NCI-H1092 (cell line): Measurements from ENCODE around the gene CISTR.

ENCODE experiments used
- DNase-seq: peaks from one replicate; lab custom pipeline; 2025; lab: John Stamatoyannopoulos, UW

The CISTR gene

DNA sequence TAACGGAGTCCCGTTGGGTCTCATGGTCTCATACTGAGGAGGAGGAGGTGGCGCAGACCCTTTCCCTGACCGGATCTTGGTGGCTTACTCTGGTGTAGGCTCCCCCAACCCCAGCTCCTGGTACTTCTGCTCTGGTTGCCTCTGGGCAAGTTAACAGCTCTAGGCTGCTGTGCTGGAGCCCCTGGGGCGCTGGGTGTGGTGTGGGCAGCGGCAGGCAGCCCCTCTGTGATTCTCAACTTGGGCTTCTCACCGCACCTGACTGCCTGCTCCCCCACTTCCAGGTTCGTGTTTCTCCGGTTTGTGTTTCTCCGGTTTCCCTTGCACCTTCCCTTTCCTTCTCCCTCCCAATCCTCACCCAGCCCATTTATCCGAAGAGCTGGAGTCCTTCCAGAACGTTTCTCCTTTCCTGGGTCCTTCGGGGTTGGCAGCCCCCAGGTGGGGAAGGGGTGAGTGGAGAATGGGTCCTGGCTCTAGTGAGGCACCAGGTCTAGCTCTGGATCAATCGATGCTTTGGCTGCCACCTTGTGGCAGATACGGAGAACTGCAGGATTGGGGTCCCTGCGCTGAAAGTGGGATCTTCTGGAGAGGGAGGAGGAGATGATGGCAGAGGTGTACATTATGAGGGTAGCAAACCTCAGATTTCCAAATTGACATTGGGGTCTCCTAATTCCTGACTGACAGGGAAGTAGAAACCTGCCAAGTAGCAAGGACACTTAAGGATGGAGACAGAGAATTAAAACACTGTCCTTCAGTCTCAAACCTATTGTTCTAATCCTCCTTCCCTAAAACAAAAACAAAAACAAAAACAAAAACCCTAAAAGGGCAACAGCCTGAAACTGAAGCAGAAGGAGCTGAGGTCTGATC, 8.3 kb downstream of the CISTR start:
- peak; percentile 13 for DNase-seq

DNA sequence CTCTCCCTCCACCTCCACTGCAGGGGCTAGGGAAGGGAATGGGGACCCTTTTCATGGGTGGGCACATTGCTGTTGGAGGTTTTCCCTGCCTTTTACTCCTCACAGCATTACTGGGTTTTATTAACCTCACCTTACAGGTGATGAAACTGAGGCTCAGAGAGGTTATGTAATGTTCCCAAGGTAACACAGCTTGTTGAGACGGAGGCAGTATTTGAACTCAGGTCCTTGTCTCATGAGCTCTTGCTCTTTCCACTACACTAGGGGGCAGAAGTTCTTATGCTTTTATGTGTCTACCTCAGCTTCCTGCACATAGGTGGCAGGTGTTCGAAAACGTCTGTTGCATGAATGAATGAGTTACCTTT, 11.7 kb downstream of the CISTR start:
- DNase-seq: no peak

DNA sequence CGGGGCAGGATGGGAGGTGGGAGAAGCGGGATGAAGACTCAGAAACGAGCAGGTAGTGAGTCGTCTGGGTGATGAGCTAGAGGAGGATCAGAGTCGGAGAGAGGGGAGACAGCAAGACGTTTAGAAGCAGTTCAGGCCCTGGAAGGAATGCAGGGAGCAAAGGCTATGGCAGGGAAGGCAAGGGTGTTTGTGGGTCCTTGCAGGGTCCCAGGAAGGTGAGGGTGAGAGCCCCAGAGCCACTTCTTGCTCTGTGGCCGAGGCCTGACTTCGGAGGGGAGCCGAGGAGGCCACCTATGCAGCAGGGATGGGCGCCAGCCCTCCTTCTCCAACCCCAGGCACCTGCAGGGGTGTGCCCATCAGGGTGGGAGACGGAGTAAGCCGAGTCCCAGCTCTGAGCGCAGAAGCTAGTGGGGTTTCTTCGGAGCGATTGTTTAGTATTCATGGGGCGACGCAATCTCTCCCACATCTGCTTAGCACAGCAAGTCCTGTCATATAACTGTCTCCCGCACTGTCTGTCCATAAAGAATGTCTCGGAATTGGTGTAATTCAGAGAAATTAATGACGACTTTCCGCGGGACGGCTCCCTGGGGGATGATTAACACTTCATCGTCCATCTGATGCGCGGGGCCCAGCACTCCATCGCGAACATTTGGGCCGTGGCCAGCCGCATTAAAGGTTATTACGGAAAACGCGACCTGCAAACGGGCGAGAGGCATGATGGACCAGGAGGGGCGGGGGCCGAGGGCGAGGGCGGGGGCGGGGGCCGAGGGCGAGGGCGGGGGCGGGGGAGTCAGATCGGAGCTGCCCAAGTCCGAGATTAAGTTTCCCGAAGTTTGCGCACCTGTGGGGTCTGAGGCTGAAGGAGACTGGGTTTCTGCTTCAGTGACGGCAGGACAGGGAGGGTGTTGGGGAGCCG, 12.3 kb downstream of the CISTR start:
- peak; percentile 15 for DNase-seq

DNA sequence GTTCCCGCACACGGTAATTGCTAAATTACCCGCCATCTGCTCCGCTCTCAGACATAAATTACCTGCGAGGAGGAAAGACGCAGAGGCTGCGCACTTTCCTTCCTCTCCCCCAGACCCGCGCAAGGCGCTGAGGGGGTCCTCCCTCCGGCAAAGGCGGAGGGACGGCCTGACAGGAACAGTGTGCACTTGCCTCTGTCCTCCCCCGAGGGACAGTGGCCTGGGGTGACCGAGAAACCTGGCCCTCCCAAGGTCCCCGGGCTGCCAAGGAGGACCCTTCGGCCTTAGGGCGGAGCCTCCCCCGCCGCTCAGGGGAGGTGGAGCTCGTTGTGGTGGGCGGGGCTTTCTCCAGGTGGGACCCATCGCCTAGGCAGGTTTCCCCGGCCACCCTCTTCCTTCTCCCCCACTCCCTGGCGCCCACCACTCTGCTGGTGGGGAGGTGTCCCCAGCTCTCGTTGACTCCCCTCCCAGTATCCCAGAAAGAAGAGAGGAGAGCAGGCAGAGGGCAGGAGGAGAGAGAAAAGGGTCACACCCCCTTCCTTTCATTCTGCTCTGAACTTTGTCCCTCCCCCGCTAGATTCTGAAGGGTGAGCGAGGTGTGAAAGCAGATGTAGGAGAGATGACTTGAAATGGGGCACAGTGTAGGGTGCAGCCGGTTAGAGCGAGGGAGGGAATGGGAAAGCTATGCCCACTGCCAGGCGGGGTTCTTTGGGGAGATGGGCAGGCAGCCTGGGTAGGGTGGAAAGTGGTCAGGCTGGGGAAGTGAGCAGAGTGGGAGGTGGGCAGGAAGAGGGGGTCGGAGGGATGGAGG, 13.2 kb downstream of the CISTR start:
- no peak for DNase-seq

DNA sequence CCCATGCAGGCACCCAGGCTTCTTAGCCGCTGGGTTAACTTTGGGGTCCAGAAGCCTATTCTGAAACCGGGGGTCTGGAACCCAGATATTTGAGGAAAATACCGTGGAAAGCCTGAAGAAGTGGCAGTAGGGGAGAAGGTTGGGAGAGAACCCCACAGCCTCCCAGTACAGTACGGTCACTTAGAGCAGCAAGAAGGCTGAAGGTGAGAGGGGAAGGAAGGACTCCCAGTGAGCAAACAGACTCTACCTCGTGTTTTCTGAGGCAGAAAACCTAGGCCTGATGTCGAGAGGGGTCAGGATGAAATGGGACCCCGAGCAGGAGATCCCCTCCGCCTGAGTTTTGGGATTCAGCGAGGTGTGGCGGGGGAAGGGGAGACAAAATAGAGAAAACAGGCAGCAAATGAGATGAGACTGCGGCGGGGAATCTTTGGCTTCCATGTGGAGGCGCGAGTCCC, 13.8 kb downstream of the CISTR start:
- no peak for DNase-seq

DNA sequence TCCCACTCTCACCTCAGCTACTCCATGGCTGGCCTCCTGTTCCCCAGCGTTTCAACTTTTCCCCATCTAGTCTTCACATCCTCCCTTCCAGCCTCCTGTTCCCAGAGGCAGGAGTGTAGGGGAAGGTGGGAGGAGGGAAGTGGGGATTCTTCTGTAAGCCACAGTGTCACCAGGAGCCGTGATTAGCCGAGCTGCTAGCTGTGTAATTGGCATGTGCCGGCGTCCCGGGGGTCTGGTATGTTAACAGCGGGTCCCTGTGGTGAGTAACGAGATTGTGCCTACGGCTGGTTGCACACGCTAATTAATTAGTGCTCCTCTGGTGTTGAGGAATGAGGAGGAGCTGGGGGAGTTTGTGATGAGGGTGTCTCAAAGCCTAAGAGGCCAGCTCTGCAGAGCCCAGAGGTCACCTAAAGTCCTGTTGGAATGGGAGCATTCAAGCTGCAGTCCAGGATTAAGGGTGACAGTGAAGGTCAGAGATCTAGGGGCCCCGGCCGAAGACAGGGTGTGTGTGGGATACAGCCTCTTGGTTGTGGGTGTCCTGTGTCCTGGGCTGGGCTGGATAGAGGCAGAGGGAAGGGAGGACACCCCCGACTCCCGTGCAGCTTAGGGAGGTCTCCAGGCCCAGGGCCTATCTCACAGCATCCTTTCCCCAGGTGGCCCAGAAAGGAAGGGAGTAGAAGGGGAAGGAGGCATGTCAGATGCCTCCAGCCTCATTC, 14.5 kb downstream of the CISTR start:
- DNase-seq: no peak

DNA sequence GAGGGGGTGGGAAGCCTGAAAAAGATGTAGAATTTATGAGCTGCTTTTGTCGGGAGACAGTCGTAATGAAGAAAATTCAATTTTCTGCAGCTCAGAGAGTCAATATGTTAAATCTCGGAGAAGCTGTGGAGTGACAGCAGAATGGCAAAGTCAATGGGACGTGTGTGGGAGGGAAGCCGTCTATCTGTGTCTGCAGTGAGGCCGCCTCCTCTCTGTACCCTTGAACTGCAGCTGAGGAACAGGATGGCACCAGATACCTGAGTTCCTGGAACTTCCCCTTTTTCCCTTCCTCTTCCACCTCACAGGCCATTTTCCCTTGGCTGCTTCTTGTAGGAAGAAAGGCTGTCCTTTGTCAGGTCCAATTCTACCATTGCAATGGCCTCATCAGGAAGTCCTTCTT, 15.2 kb downstream of the CISTR start:
- DNase-seq: no peak

DNA sequence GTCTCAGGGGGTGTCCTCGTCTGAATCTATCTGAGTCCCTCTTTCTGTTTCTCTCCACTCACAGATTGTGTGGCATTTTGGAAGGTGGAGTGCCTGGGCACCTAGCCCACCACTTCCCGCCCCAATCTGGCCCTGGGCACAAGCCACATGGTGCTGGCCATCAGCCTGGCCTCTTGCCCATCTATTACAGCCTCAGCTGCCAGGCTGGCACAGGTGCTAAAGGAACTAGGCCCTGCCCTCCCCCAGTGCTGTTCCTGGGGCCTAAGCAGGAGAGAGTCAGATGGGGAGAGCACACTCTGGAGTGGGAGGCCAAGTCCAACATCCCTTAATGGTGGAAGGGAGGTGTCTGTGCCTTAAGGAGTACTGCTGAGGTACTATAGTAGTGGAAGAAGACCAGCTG, 16.2 kb downstream of the CISTR start:
- peak; percentile 40 for DNase-seq

DNA sequence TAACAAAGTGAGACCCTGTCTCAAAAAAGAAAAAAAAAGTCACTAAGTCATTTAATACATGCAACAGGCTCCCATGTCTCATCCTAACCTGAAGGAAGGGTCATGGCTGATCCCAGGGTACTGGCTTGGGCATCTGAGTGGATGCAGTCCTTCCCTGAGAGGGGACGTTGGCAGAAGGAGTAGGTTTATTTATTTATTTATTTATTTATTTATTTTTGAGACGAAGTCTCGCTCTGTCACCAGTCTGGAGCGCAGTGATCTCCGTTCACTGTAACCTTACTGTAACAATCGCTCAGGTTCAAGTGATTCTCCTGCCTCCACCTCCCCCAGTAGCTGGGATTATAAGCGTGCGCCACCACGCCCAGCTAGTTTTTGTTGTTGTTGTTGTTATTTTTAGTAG, 17.4 kb downstream of the CISTR start:
- no peak for DNase-seq

DNA sequence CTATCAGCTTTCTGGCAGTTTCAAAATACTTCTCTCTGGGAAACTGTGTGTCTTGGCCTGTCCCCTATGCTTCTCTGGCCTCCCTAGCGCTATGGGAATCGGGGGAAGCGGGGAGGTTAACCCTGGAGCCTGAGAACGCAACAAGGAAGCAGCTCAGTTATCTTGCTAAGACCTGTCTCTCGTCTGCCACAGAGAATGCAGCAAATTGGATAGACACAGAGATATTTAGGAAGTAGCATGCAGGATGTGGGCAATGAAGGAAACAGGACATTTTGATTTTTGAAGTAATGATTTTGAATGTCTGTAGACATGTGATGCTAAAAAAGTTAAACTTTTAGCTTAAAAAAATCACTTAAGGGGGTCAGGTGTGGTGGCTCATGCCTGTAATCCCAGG, 18.0 kb downstream of the CISTR start:
- no peak for DNase-seq

DNA sequence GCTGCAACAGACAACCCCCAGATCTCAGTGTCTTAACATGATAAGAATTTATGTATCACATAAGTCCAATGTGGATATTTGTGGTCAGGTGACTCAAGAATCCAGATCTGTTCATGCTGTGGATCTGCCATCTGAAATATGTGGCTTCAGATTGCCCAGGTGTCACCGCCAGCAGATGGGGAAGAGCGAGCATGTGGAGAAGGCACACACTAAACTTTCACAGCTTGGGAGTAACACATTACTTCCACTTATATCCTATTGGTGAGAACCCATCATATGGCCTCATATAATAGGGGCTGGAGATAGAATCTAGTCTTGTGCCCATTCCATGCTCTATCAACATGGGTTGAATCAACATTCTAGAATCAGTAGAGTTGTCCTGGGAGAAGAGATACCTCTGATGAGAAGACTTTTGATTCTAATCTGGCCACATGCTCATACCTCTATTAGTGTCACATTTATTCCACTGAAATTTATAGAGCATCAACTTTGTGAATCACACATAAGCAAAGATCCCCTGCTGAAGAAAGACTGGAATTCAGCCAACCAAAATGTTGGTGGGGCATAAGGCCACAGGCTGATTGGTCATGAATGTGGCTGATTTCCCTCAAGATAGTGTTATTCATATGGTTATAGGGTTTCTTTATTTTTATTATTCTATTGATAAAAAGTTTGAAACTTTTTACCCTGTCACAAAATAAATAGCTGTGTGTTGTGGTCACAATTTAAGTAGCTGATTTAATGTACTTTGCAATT, 18.6 kb downstream of the CISTR start:
- DNase-seq: no peak

DNA sequence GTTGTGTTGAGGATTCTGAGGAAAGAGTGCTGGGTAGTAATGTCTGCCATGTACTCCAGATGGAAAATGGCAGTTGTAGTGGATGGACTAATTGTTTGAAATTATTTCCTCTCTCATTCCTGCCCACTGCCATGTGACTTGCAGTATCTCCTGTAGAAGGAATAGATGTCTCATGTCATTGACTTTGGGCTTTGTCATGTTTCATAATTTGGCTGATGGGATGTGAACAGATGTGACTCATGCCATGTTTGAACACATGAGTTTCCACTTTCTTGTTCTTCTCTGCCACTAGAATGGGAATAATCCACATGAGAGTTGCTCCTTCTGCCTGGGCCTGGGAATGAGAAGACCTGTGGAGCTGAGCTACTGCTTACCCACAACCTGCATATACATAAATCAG, 22.1 kb downstream of the CISTR start:
- no peak for DNase-seq

DNA sequence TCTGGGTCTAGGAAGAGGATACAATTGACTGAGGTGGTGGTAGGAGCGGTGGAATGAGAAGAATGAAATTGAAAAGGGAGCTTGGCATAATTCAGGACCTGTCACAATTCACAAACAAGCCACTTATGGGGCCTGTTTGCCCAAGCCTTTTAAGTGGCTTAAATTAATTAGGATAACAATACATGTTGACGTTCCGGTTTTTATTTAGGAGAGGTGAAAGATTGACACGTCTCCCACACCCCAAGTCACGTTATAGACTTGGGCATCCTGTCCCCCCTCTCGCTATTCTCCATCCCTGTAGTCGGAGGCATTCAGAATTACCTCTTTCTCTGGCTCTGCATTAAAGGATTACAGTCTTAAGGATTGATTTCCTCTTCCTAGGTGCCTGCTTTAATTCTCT, 23.6 kb downstream of the CISTR start:
- DNase-seq: no peak

DNA sequence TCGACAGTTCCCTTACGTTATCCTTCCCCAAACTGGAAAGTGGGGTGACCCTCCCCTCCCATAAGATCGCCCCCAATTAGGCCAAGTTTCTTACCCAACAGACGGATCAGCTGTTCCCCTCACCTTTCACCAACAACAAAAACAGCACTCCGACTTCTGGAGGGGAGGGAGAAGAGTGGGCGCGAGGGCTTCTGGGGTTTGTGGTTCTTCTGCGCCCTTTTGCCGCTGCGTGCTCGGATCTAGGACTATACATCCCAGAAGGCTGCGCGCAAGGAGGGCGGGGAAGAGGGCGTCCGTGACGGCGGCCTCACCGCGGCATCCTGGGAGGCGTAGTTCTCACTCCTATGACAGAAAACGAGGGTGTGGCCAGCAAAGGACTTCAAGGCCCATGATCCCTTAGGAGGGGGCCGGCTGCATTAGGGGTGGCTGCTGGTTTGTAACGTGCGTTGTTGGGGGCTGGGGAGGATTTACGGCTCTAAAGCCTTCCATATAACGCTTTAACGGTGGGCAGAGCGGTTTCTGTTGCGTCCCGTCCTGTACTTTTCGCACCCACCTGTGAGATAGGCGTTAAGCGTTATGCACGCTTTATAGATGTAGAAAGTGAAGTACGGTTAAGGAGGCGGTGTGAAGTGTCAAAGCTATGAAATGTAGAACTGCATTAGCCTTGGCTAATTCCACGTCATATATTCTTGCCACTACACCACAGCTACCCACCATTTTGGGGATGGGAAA, 24.3 kb downstream of the CISTR start, which contains the start of gene CALCOCO1:
Gene CALCOCO1, minus strand, starts transcription at position 143 of the 732 bp plus-strand sequence. CDS start 2,210 bp downstream, outside the sequence.
- DNase-seq: peak; percentile 95

DNA sequence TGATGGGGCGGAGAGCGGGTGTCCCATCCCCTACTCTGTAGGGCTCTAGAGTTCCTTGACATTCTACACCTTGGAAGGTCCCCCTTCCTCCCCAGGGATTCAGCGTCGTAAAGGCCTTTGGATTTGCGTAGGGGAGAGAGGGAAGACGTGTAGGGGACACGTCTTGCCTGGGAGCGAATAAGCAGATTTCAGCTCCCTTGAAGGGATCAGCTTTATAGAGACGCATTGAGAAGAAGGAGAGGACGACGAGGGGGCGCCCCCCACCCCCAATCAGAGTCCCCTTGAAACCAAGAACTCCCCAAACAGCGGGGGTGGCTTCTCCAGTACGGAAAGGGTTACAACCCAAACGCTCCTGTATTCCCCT, 24.9 kb downstream of the CISTR start:
- no peak for DNase-seq

DNA sequence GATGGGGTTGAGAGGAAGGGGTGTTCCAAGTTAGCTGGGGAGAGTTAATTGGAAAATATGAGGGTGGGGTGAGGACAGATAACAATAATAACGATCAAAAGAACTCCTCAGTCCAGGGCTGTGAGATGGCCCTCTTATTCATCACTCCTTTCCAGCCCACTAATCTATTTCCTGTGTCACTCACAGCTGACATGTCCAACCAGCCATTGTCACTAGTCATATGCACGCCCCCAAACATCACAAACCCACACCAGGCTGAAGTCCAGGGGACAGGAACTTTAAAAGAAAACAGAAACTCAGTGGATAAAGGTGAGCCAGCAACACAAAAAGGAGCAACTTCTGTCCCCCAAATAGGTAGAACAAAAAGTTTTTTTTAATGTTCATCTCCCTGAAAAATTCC, 25.4 kb downstream of the CISTR start:
- DNase-seq: no peak

DNA sequence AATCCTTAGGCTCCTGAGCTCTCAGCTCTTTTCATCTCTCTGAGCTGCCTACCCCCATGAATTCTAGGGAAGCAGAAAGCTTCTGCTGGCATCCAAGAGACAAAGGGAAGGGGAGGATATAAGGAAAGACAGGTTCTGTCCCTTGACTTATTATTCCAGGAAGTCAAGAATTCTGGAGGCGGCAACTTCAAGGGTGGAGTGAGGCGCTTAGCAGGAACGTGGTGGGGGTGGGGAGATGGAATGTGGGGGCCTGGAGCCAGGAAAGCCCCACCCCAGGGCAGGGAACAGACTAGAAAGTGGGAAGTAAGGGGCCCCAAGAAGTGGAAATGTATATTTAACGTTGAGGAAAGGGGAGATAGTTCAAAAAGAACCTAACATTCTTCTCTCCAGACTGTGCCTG, 26.0 kb downstream of the CISTR start:
- no peak for DNase-seq

DNA sequence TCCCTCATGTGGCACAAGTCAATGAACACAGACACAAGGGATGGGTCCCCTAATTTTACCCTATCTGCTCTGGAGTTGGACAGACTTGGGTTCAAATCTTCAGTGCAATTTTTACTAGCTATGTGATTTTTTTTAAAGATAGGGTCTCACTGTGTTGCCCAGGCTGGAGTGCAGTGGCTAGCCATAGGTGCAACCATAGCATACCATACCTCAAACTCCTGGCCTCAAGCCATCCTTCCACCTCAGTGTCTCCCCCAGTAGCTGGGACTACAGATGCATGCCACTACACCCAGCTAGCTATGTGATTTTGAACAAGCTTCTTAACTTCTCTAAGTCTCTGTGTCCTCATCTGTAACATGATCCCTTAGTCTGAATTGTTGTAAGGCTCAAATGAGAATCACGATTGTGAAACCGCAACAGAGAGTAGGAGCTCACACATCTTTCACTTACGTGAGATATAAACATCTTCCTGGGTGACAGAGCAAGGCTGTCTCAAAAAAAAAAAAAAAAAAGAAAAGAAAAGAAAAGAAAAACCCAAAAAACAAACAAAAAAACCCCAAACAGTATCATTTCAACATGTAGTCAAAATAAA, 29.2 kb downstream of the CISTR start:
- DNase-seq: no peak

DNA sequence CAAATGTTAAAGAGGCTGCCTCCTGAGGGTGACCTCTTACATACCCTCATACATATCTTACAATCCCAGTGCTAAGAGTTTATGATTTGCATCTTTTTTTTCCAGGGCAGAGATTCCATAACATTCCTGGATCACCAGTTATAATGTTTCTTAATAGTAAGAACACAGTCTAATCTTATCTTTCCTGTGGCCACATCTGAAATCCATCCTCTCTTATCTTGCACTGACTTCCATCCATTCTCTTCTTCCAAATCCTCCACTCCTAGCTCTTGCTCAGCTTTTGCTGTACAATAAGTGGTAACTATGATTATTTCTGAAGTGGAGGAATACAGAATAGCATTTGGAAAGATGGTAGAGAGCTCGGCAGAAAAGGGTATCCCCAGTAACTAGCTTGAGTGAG, 30.8 kb downstream of the CISTR start:
- DNase-seq: no peak

DNA sequence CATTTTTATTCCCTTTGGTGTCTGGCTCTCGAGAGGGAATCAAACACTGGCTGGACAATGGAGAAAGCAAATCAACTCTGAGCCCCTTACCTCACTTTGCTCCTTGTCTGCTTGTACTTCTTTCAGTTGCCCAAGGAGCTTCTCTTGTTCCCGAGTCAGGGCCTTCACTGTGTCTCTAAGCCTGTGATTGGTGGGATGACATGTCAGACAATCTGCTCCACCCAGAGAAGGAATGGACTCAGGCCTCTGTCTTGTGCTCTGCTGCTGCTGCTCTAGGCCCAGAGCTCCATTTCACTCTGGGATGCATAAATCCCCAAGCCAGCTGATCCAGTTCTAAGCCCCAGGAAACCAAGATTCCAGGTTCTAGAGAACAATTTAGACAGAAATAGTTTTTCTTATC, 32.1 kb downstream of the CISTR start:
- DNase-seq: no peak
